Measurements from ENCODE around the gene ANKH.
A peak's percentile ranks its signal among the peaks of the same experiment; 100 is the strongest.

The ANKH gene

GRCh38 chr5:14659821-14660607, 211.6 kb downstream of the ANKH start:
- DNase-seq (ENCODE audit: low read depth), result peak; percentile 99
- H3K4me3 ChIP-seq (ENCODE audit: low read length), result no peak overlapping the region
- no peak for TF ChIP-seq CTCF (IDR thresholded peaks at IDR 0.05; ENCODE audit: insufficient read depth, low read depth, low read length, missing control alignments)

GRCh38 chr5:14656898-14657297, 214.7 kb downstream of the ANKH start:
- no peak overlapping the region for H3K4me3 ChIP-seq (ENCODE audit: low read length)
- DNase-seq (ENCODE audit: low read depth), result no peak
- no peak for TF ChIP-seq CTCF (IDR thresholded peaks at IDR 0.05; ENCODE audit: insufficient read depth, low read depth, low read length, missing control alignments)

GRCh38 chr5:14655146-14655741, 216.3 kb downstream of the ANKH start:
- no peak for DNase-seq (ENCODE audit: low read depth)
- no peak overlapping the region for H3K4me3 ChIP-seq (ENCODE audit: low read length)
- no peak for TF ChIP-seq CTCF (IDR thresholded peaks at IDR 0.05; ENCODE audit: insufficient read depth, low read depth, low read length, missing control alignments)
